NCI-H1436 treated with DMSO at 0.1 percent for 48 hours (cell line): ENCODE measurements around the gene SMC2.

Experiments
- DNase-seq: peaks from one replicate; lab custom pipeline; 2025; lab: John Stamatoyannopoulos, UW

SMC2 gene

GRCh38 chr9:104104360-104104759 is 10.3 kb downstream of the SMC2 start:
- DNase-seq, result no peak

DNA sequence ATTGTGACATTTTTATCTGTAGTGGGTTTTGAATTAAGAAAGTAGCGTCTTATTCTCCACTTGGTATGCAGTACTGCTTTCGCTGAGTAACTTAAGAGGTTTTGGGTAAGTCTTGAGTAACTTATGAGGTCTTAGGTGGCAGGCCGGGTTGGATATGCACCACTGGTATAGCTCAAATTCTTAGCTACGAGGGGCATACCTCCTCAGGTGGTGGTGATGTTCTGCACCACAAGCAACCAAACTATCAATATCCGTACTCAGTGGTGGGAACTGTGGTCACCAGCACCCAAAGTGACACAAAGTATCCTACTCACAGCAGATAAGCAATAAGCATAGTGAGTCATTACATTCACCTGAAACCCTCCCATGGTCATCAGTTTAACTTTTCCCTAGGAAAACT is 13.7 kb downstream of the SMC2 start:
- no peak for DNase-seq

DNA sequence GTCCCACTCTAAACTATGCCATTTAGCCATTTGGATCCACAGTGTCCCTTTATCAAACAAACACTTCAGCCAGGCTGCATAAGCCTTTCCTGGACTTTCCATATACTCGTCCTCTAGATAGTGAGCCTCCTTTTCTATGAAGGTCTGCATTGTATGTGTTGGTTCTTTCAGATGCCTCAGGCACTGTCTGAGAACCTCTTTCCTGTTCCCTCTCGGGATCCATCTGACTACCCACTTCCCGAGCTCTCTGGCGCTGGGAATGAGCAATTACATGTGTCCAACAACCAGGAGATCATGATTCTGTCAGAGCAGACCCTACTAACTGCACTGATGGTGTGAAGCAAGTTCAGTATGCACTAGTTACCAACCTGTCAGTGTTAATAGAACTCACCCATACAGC is 14.2 kb downstream of the SMC2 start:
- no peak for DNase-seq

DNA sequence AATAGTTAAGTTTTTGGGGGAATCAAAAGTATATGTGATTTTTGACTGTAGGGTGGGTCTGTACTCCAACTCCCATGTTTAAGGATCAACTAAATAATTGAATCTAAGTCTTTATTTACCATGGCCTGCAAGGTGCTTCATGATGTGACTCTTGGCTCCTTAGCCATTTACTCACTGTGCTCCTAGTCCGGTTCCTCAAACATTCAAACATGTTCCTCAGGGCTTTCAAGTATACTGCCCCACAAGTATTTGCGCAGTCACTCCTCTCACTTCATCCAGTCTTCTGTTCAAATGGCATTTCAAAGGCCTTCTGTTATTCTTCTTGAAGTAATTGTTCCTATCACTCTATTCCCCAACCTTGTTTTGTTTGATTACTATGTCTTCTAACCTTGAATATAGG is 16.4 kb downstream of the SMC2 start:
- DNase-seq, result no peak

DNA sequence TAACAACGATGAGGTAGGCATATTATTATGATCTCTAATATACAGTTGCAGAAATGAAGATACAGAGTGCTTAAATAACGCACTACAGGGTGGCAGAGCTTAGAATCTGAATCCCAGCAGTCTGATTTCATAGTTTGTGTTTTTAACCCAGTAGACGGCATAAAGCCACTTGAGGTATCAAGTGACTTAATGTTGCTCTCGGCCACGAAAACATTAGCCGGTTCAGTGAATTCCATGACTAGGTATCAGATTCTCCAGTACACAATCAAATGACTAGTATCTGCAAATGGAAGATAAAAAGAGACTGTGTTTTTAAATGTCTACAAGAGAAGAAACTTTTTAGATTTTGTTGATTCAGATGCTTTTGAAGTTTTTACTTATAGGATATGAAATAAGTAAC is 24.8 kb downstream of the SMC2 start:
- DNase-seq, result no peak

- DNase-seq, result no peak
These were observed 26.9 kb downstream of the SMC2 start for GRCh38 chr9:104121022-104121421.

GRCh38 chr9:104138243-104138868 is 44.2 kb downstream of the SMC2 start:
- no peak for DNase-seq

- no peak for DNase-seq
These were observed 48.9 kb downstream of the SMC2 start for GRCh38 chr9:104142799-104143549.

- DNase-seq, result no peak
These were observed 49.4 kb downstream of the SMC2 start for GRCh38 chr9:104143550-104143910.

DNA sequence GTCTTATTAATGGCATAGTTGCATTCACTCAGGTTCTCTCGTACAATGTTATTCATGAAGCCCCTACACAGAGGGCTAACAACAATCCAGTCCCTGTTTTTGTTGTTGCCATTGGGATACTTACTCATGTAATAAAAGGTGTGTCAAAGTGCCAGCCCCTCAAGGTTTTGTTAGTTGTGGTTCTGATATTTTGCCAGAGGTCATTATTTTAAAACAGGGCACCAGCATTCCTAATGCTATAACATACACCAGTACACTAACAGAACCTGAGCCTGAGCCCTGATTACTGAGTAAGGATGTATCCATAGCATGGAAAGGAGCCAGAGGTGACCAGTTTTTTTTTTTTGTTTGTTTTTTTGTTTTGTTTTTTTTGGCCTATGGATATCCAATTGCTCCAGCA is 50.2 kb downstream of the SMC2 start:
- no peak for DNase-seq

DNA sequence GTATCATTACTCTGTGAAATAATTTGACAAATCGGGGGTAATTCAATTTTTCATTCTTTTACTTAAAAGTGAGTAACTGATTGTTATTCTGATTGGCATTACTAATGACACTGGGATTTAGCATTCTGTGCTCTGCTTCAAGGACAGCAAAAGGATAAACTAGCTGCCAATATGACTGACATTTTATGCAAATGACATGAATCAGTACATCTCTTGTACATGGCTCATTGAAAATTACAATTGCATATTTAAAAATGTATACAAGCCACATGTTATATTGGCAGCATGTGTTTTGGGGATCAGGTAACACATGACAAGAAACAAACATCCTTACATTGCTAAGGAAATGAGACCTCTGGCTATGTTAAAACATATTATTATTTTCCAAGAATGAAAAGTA is 79.0 kb downstream of the SMC2 start:
- DNase-seq, result no peak

GRCh38 chr9:104177003-104177611 is 83.0 kb downstream of the SMC2 start:
- DNase-seq, result no peak

DNA sequence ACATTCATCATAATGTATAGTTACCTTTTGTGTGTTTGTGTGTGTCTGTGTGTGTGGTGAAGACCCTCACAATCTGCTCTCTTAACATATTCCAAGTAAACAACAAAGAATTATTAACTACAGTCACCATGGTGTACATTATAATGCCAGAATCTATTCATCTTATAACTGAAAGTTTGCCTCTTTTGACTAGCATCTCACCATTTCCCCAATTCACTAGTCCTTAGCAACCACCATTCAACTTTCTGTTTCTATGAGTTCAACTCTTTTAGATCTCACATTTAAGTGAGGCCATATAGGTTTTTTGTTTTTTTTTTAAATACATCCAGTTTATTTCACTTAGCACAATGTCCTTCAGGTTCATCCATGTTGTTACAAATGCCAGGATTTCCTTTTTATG is 83.6 kb downstream of the SMC2 start:
- no peak for DNase-seq
